ENCODE measurements around the gene CD226.
A peak's percentile ranks its signal among the peaks of the same experiment; 100 is the strongest.

The CD226 gene

GRCh38 chr18:69974365-69974764 is 26.7 kb upstream of the CD226 start:
- no peak overlapping the region for H3K4me3 ChIP-seq (ENCODE audit: low read length)
- no peak for TF ChIP-seq CTCF (IDR thresholded peaks at IDR 0.05; ENCODE audit: insufficient read depth, low read depth, low read length, missing control alignments)
- peak; percentile 67 for DNase-seq (ENCODE audit: low read depth)

GRCh38 chr18:69969491-69969890 is 21.8 kb upstream of the CD226 start:
- DNase-seq (ENCODE audit: low read depth), result no peak
- no peak for TF ChIP-seq CTCF (IDR thresholded peaks at IDR 0.05; ENCODE audit: insufficient read depth, low read depth, low read length, missing control alignments)
- no peak overlapping the region for H3K4me3 ChIP-seq (ENCODE audit: low read length)

- TF ChIP-seq CTCF (IDR thresholded peaks at IDR 0.05; ENCODE audit: insufficient read depth, low read depth, low read length, missing control alignments), result no peak
- no peak overlapping the region for H3K4me3 ChIP-seq (ENCODE audit: low read length)
- DNase-seq (ENCODE audit: low read depth), result no peak
Observed at GRCh38 chr18:69968039-69968438, 20.4 kb upstream of the CD226 start.

GRCh38 chr18:69963196-69963595 is 15.5 kb upstream of the CD226 start:
- DNase-seq (ENCODE audit: low read depth), result no peak
- H3K4me3 ChIP-seq (ENCODE audit: low read length), result no peak overlapping the region
- no peak for TF ChIP-seq CTCF (IDR thresholded peaks at IDR 0.05; ENCODE audit: insufficient read depth, low read depth, low read length, missing control alignments)

- TF ChIP-seq CTCF (IDR thresholded peaks at IDR 0.05; ENCODE audit: insufficient read depth, low read depth, low read length, missing control alignments), result no peak
- no peak for DNase-seq (ENCODE audit: low read depth)
- H3K4me3 ChIP-seq (ENCODE audit: low read length), result no peak overlapping the region
Observed at GRCh38 chr18:69961718-69962117, 14.0 kb upstream of the CD226 start.

GRCh38 chr18:69958422-69958821 is 10.7 kb upstream of the CD226 start:
- no peak for TF ChIP-seq CTCF (IDR thresholded peaks at IDR 0.05; ENCODE audit: insufficient read depth, low read depth, low read length, missing control alignments)
- no peak for DNase-seq (ENCODE audit: low read depth)
- H3K4me3 ChIP-seq (ENCODE audit: low read length), result no peak overlapping the region

- H3K4me3 ChIP-seq (ENCODE audit: low read length), result no peak overlapping the region
- no peak for TF ChIP-seq CTCF (IDR thresholded peaks at IDR 0.05; ENCODE audit: insufficient read depth, low read depth, low read length, missing control alignments)
- DNase-seq (ENCODE audit: low read depth), result no peak
Observed at GRCh38 chr18:69957747-69958146, 10.1 kb upstream of the CD226 start.

All from epithelial cell of esophagus (primary cell).